Stimulated activated CD4-positive, alpha-beta T cell treated with anti-CD3 and anti-CD28 coated beads, Interleukin-1b, Interleukin-23, amount 100 ng/mL, for 4 hours (primary cell): ENCODE data around the gene PPP1R14C.
"Not testable (repeated sequence)": the region's sequence is repeated elsewhere in the genome, so short reads cannot be mapped to it uniquely, and the experiment has no call there.

Experiments
- DNase-seq, 2 donors: peaks; one replicate each; pipeline ENCODE4 v3.0.0-alpha.2; 2020; ENCODE audit warnings: low read depth in 2 of 2

Gene PPP1R14C

GRCh38 chr6:150169181-150169580 lies 26.3 kb downstream of the PPP1R14C start:
- no peak for DNase-seq

DNA sequence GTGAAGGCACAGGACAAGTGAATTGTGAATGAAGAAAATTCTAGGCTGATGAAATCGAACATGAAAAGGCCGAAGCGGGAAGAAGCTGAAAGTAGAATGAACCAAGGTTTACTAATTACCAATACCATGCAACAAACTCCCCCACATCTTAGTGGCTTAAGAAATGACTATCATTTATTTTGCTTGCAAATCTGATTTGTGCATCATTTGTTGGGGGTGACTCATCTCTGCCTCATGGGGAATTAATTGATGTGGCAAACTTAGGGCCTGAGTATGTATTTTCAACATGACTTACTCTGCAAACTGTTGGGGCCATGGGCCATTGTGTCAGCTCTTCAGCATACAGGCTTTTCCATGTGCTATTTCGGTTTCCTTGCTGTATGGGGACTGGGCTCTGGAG lies 26.8 kb downstream of the PPP1R14C start:
- no peak for DNase-seq

GRCh38 chr6:150172929-150173328 lies 30.1 kb downstream of the PPP1R14C start:
- no peak for DNase-seq

DNA sequence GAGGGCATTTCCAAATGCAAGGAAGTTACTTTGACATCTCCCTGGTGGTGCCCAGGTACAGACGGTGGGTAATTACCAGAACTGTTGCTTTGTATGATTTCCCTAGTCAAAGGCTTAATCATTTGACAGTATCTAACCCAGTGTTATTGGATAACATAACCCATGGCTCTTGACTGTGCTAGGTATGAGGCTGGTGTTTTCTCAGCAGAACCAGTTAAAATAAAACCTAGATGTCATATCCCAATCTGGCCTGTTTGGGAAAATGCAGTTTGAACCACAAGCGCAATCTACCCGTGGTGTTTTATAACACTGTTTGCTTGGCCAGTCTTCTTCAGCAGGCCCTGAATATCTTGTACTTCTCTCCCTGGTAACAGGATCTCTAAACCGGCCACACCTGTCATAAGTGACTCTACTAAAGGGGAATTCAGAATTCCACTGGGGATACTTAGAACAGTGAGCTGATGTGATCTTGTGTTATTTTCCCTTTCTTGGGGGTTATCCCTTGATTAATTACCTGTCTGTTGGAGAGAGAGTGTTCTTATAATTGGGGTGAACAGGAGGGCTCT lies 32.8 kb downstream of the PPP1R14C start:
- DNase-seq = no peak

- no peak for DNase-seq
These were observed 33.3 kb downstream of the PPP1R14C start for GRCh38 chr6:150176152-150176551.

DNA sequence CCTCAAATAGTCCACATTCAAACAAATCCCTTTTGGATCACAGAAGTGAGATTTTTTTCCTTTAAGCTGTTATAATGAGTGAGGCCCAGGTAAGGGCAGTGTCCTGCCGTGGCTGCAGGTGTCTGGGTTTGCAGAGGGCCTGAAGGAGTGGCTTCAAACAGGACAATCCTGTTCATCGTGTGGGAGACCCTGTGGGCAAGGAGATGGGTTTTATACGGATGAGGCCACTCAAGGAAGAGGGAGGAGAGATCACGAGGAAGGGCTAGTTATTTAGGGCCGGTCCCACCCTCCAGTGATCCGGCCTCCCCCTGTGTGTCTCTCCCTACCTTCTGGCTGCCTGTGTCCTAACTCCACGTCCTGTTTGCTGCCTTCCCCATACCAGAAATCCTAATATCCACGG lies 33.8 kb downstream of the PPP1R14C start:
- DNase-seq = no peak

DNA sequence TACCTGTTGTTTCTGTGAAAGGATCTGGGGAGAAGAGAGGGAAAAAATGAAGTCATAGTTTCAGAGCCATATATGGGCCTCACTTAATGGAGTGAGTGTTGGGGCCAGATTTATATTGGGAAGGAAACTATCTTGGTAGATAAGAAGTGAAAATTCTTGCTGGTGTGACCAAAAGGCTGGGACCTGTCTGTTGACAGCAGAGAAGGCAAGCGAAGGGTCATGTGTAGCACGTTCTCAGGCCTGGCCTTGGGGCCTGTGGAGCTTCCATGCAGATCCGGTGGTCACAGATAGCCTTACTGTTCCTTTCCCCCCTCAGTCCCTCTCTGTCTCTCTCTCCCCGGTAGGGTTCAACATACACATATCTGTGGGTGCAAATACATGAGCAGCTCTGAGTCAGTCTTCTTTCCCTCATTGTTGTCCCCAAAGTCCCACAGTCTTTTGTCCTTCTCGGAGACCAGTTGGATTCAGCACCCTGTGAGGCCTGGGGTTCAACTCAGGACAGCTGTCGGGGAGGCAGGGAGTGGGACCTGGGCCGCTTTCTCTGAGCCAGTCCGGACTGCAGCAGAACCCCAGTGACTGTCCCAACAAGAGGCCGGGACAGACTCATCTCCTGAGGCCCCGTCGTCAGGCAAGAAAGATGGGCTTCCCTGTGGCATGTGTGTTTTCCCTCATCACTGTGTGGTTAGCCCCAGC lies 34.6 kb downstream of the PPP1R14C start:
- no peak for DNase-seq

DNA sequence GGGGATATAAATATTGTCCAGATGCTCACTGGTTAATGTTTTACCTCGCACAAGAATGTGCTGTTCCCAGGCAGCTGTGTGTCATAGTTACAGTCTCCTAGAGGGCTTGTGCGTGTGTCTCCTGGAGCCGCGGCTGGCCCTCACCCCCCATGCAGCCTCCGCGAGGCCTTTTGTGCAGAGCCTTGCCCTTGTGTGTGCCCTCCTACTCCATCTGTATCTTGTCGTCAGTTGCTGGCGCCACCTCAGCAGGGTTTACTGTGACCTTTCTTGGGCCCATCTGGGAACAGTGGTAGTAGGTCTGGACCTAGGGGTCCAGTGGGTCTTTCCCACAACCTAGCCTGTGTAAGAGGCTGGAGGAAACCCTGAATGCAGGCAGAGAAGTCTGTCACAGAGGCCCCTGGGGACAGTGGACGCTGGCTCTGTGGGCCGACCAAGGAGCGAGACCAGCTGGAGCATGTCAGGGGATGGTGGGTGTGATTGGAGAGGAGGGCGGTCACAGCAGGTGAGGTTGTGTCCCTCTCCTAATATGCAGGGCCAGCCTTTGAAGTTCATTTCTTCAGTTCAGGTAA lies 35.2 kb downstream of the PPP1R14C start:
- DNase-seq = no peak

GRCh38 chr6:150179030-150179429 lies 36.2 kb downstream of the PPP1R14C start:
- no peak for DNase-seq

DNA sequence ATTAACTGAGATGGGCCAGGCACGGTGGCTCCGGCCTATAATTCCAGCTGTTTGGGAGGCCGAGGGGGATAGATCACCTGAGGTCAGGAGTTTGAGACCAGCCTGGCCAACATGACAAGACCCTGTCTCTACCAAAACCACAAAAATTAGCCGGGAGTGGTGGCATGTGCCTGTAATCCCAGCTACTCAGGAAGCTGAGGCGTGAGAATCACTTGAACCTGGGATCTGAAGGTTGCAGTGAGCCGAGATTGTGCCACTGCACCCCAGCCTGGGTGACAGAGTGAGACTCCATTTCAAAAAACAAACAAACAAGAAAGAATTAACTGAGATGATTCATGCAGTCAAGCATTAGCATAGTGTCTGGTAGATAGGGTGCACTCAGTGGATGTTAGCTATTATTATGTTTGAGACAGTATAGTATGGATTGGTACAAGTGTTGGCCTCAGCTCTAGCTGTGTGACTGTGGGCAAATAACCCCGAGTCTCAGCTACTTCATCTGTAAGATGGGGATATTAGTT lies 37.1 kb downstream of the PPP1R14C start:
- not testable (repeated sequence) for DNase-seq

DNA sequence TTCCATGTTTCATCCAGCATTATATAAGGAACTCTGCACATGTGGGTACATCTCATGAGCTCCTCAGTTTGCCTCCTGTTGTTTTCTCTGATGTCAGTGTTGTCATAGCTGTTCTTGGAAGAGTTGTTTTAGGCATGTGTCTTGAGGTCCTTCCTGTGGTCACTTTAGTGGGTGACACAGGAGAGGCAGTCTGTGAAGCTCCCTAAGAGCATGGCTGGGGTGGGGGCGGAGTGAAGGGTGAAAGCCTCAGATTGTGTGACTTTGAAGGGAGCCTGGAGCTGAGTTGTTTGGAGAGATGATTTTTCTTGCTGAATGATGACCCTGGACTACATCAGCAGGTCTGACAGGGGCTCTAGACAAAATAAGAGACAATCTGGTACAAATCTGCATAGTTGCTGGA lies 37.7 kb downstream of the PPP1R14C start:
- DNase-seq = no peak

DNA sequence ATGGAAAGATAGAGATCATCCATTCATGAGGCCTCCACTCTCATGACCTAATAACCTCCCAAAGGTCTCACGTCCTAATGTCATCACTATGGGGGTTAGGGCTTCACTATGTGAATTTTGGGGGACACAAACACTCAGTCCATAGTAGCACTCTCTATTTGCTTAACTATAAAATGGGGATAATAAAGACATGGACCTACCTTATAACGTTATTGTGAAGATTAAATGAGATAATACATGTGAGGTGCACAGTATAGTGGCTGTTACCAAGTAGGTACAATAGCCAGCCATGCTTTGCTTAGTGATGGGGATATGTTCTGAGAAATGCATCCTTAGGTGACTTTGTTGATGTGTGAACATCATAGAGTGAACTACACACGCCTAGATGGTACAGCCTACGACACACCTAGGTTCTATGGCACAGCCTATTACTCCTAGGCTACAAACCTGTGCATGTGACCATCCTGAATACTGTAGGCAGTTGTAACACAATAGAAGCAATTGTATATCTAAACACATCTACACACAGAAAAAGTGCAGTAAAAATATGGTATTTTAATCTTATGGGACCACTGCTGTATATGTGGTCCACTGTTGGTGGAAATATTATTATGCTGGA lies 39.7 kb downstream of the PPP1R14C start:
- DNase-seq = no peak

DNA sequence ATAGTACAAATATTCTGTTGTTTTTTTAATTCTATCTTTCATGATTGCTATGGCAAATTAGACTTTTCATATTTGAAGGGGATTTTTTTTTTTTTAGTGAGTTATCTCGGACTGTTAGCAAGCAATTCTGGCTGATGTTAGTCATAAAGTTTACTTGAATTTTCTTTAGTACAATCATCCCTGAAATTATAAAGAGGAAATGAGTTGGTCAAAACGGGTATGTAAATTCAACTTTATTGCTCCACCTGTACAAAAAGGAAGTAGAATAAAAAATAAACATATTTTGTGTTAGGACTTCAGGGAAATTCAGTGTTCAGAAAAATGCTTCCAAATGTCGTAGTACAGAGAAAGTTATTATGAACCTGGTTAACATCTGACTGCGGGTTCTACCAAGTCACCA lies 40.3 kb downstream of the PPP1R14C start:
- DNase-seq = no peak

GRCh38 chr6:150183966-150184365 lies 41.1 kb downstream of the PPP1R14C start:
- DNase-seq = no peak

DNA sequence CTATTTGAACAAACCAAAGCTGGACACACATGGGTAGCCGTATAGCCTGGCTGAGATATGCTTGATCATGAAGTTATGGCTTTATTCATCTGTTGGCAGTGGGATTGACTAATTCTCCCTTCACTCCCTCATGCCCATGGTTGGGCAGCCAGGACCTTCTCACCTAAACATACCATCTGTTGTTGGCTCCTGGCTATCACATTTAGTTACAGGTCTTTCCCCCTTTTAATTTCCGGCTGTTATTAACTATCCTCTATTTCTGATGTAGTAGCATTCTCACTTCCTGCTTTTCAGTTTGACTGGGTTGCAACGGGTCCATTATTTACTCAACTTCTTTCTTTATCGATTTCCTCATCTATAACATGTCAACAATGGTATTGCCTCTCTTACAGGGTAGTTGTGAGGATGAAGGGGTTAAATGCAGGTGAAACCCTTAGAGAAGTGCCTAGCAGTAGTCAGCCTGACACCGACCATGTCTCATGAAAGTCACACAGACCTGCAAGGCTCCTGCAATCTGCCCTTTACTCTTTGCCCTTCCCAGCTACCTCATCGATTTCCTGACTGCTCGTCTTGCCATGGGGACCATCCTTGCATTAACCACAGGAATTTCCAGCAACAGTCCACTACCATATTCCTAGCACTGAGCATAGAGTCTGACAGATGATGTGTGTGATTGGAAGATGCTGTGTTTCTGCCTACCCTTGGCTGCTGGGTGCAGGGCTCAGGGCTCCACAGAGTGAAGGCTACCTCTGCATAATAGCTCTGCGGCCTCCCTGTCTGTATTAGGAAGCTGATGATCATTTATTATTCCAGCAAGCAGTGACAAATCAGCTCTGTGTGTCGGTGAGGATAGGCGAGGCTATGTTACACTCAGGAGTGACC lies 42.2 kb downstream of the PPP1R14C start:
- DNase-seq = no peak

- no peak for DNase-seq
These were observed 42.9 kb downstream of the PPP1R14C start for GRCh38 chr6:150185732-150186117.

- DNase-seq = no peak
These were observed 43.5 kb downstream of the PPP1R14C start for GRCh38 chr6:150186129-150186898.

GRCh38 chr6:150187433-150187832 lies 44.6 kb downstream of the PPP1R14C start:
- not testable (repeated sequence) for DNase-seq

GRCh38 chr6:150189122-150189521 lies 46.3 kb downstream of the PPP1R14C start:
- no peak for DNase-seq

- no peak for DNase-seq
These were observed 49.0 kb downstream of the PPP1R14C start for GRCh38 chr6:150191809-150192208.

DNA sequence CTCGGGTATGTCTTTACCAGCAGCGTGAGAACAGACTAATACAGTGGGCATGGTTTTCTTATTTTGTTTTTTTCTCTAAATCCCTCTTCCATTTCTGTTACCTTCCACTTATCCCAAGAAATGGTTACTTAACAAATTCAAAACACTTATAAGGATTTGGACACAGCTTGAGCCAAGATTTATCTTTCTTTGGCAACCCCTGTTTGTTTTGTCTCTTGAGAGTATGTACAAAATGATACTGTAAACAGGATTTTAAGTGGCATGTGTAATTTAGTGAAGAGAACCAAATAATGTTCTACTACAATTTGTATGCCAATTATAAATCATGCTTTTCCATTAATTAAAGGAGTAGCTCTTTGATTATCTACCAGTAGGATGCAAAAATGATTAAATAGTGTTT lies 51.4 kb downstream of the PPP1R14C start:
- no peak for DNase-seq
